ENCODE results near the gene CD44.
"Not testable (repeated sequence)": the region's sequence is repeated elsewhere in the genome, so short reads cannot be mapped to it uniquely, and the experiment has no call there.

CD44 gene

GRCh38 chr11:35138943-35139721 lies at the start of gene CD44:
Gene CD44 (plus strand): TSS chr11:35139171. CDS start chr11:35139304, 133 bp downstream.
- DNase-seq = peak; percentile 33

GRCh38 chr11:35089666-35090065 lies 49.3 kb upstream of the CD44 start:
- DNase-seq = no peak

GRCh38 chr11:35090125-35090524 lies 48.8 kb upstream of the CD44 start:
- no peak for DNase-seq

GRCh38 chr11:35090991-35091390 lies 48.0 kb upstream of the CD44 start:
- not testable (repeated sequence) for DNase-seq

- DNase-seq = no peak
These were observed 42.2 kb upstream of the CD44 start for GRCh38 chr11:35096723-35097122.

- no peak for DNase-seq
These were observed 41.0 kb upstream of the CD44 start for GRCh38 chr11:35097814-35098455.

- DNase-seq = no peak
These were observed 40.1 kb upstream of the CD44 start for GRCh38 chr11:35098855-35099254.

GRCh38 chr11:35099278-35100012 lies 39.5 kb upstream of the CD44 start:
- no peak for DNase-seq

GRCh38 chr11:35100013-35100383 lies 39.0 kb upstream of the CD44 start:
- DNase-seq = no peak

GRCh38 chr11:35101223-35101622 lies 37.7 kb upstream of the CD44 start:
- DNase-seq = no peak

- DNase-seq = no peak
These were observed 36.7 kb upstream of the CD44 start for GRCh38 chr11:35102267-35102666.

GRCh38 chr11:35103366-35104208 lies 35.4 kb upstream of the CD44 start:
- DNase-seq = no peak

GRCh38 chr11:35104655-35105054 lies 34.3 kb upstream of the CD44 start:
- no peak for DNase-seq

GRCh38 chr11:35105319-35106079 lies 33.5 kb upstream of the CD44 start:
- DNase-seq = no peak

GRCh38 chr11:35106595-35106994 lies 32.4 kb upstream of the CD44 start:
- DNase-seq = no peak

GRCh38 chr11:35107861-35108260 lies 31.1 kb upstream of the CD44 start:
- no peak for DNase-seq

- DNase-seq = not testable (repeated sequence)
These were observed 30.6 kb upstream of the CD44 start for GRCh38 chr11:35108336-35108735.

GRCh38 chr11:35109041-35109440 lies 29.9 kb upstream of the CD44 start:
- DNase-seq = no peak

GRCh38 chr11:35109827-35110226 lies 29.1 kb upstream of the CD44 start:
- no peak for DNase-seq

GRCh38 chr11:35111161-35112055 lies 27.6 kb upstream of the CD44 start:
- DNase-seq = no peak
